ENCODE data around the gene ANKRD44.

- no peak for TF ChIP-seq CTCF (IDR thresholded peaks at IDR 0.05; ENCODE audit: low read depth, low read length)
- no peak for TF ChIP-seq POLR2A (IDR thresholded peaks at IDR 0.05; ENCODE audit: extremely low read depth, insufficient read length)
These were observed 180.3 kb downstream of the ANKRD44 start for GRCh38 chr2:197130318-197130717.

Measured in NB4 (cell line).